Left lung (tissue), 10 donors: Measurements from ENCODE around the gene CBX7. TPM values are rescaled to one million over a fixed set of nuclear protein-coding genes. Genes with fewer than 3 reads are reported as not detected.

Experiments
- ATAC-seq: fragments of 200-7000 bp; cut with Tn5 transposase; one replicate; pipeline ENCODE4 v1.9.1; 2020; ENCODE audit warnings: moderate library complexity
- DNase-seq, 4 donors: peaks; one replicate each; pipeline ENCODE4 v3.0.0-alpha.2; 2013 to 2020
- H3K27ac ChIP-seq, 2 donors: fragments of 200-600 bp; sonication (generic) in 1 of 2; one replicate each; pipeline versions ENCODE4 v1.5.0 to v1.8.0; 2020 to 2021
- H3K27me3 ChIP-seq, 2 donors: fragments of 200-600 bp; sonication (generic) in 1 of 2; one replicate each; pipeline versions ENCODE4 v1.5.0 to v1.8.0; 2020 to 2021
- H3K36me3 ChIP-seq, 2 donors: fragments of 200-600 bp; sonication (generic) in 1 of 2; one replicate each; pipeline versions ENCODE4 v1.5.0 to v1.8.0; 2020 to 2021
- H3K4me1 ChIP-seq, 2 donors: fragments of 200-600 bp; one replicate each; pipeline ENCODE4 v1.8.0; 2021
- H3K4me3 ChIP-seq, 2 donors: fragments of 200-600 bp; sonication (generic) in 1 of 2; one replicate each; pipeline versions ENCODE4 v1.5.0 to v1.8.0; 2020 to 2021; ENCODE audit warnings: mild to moderate bottlenecking in 1 of 2
- H3K9me3 ChIP-seq, 2 donors: fragments of 200-600 bp; sonication (generic) in 1 of 2; one replicate each; pipeline versions ENCODE4 v1.5.0 to v1.8.0; 2020 to 2021
- intact Hi-C, 2 donors: fragments of 100-400 bp; cut with DNase I; formaldehyde crosslinking; loops; one replicate each; pipeline versions ENCODE4 v1.11.2 to v1.14.2; 2022
- polyA plus RNA-seq, 6 donors: library from polyadenylated mRNA; unstranded; fragments of 120-200 nt; gene quantifications; one replicate each; pipeline ENCODE4 v1.2.1, GENCODE V29; 2013; ENCODE audit not compliant: insufficient read length in 6 of 6
- total RNA-seq, 2 donors: library from RNA; stranded (reverse); fragmentation: NEBNext Ultra II Directional; extraction: Animal tissue kit (Norgen Biotek cat#: 25700); gene quantifications; one replicate each; pipeline ENCODE4 v1.2.1, GENCODE V29; 2021
- TF ChIP-seq, protein P1 (sequence below), 2 donors: fragments of 200-600 bp; sonication (generic) in 1 of 2; IDR thresholded peaks; one replicate each; pipeline versions ENCODE4 v1.5.0 to v1.8.0; 2021; ENCODE audit warnings: antibody characterized with exemption in 2 of 2
- donor health status: DM: no; HTN: yes; CAD: no.
- donor health status: DM: no; HTN: no; CAD: no.

CBX7 gene
- total and polyA plus RNA-seq, 8 donors: 7.4 to 17.7 (median 8.8) TPM

DNA sequence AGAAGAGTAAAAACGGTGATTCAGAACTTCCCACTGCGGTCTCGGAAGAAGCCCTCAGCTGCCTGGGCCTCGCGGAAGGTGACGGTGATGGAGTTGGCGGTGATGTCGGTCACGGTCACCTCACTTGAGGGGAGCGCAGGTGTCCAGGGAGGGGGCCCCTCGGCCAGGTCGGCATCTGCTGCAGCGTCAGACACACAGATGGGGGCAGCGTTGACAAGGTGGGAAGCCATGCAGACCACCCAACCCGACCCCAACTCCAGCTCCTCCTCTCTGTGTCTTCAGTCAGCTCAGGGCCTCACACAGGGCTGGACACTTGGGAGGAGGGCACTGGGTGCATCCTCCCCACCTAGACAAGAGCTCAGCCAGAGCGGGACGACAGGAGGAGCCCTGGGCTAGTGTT, 18.6 kb downstream of the CBX7 start:
- Histone ChIP-seq H3K4me1 (peaks cover 0 to 10% of the 10 kb centered on the region in 2 donors), H3K27ac (no peak overlapping the region), H3K9me3 (no peaks in the 10 kb centered on the region), H3K4me3 (no peak overlapping the region), H3K36me3 (peaks cover 0 to 18% of the 10 kb centered on the region in 2 donors), H3K27me3 (no peaks in the 10 kb centered on the region)
- intact Hi-C loops: no loop called here
- DNase-seq: peak in 2 of 4 donors; percentile 25 to 65
- ATAC-seq: no peak
- TF ChIP-seq, protein P1, sequence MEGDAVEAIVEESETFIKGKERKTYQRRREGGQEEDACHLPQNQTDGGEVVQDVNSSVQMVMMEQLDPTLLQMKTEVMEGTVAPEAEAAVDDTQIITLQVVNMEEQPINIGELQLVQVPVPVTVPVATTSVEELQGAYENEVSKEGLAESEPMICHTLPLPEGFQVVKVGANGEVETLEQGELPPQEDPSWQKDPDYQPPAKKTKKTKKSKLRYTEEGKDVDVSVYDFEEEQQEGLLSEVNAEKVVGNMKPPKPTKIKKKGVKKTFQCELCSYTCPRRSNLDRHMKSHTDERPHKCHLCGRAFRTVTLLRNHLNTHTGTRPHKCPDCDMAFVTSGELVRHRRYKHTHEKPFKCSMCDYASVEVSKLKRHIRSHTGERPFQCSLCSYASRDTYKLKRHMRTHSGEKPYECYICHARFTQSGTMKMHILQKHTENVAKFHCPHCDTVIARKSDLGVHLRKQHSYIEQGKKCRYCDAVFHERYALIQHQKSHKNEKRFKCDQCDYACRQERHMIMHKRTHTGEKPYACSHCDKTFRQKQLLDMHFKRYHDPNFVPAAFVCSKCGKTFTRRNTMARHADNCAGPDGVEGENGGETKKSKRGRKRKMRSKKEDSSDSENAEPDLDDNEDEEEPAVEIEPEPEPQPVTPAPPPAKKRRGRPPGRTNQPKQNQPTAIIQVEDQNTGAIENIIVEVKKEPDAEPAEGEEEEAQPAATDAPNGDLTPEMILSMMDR (IDR thresholded peaks at IDR 0.05): no peak

DNA sequence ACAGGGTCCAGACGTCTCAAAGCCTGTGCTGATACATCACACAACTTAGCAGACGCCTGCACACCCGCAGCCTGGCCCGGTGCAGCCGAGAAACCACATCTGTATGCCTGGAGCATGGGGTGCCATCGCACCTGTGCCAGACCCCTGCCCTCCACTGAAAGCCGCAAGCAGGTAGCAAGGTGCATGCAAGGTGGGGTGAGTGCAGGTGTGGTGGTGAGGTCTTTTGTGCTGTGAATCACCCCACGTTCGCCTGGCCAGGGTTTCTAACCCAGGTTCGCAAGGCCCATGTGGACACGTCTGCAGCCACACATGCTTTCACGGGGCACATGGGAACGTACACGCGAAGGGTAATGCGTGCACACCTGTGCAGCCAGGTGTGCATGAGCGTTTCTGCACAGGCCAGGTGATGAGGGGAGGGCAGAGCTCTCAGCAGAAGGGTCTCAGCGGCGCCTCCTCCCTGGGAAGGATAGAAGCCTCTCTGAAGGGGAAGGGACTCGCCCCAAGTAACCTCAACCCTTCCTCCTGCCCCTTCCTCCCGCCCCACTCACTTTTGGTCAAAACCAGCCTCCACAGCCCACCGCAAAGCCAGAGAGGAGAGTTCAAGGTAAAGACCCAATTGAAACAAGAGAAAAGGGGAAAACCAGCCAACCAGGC, 19.5 kb downstream of the CBX7 start:
- DNase-seq (peak in 2 of 4 donors; percentile 26 to 53), ATAC-seq (no peak)
- Histone ChIP-seq H3K27ac (no peak overlapping the region), H3K4me3 (no peak overlapping the region), H3K27me3 (no peaks in the 10 kb centered on the region), H3K36me3 (peaks cover 0 to 18% of the 10 kb centered on the region in 2 donors), H3K4me1 (peaks cover 0 to 10% of the 10 kb centered on the region in 2 donors), H3K9me3 (no peaks in the 10 kb centered on the region)
- TF ChIP-seq, protein P1 (IDR thresholded peaks at IDR 0.05): no peak
- intact Hi-C loops: no loop called here

DNA sequence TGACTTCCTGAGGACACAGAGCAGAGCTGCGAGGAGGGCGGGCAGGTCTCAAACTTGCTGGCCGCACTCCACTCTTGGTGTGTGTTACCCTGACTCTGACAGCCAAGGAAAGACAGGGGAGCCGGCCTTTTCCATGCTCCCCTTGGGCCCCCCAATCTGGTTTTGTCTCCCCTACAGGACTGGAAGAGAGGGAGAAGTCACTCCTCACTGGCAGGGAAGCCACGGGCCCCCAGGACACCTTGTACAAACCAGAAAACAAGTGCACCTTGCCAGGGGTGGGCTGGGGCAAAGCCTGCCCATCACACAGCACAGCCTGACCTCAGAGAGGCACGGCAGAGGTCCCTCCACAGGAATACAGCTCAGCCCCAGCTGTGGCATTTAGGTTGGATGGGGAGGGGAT, 20.2 kb downstream of the CBX7 start:
- no peaks in the 10 kb centered on the region for H3K9me3 ChIP-seq
- intact Hi-C loops: no loop called here
- peak in 1 of 4 donors; percentile 54 for DNase-seq
- H3K4me1 ChIP-seq: peaks cover 0 to 10% of the 10 kb centered on the region in 2 donors
- H3K4me3 ChIP-seq: no peak overlapping the region
- H3K27ac ChIP-seq: no peak overlapping the region
- no peaks in the 10 kb centered on the region for H3K27me3 ChIP-seq
- no peak for ATAC-seq
- TF ChIP-seq, protein P1 (IDR thresholded peaks at IDR 0.05): no peak
- H3K36me3 ChIP-seq: peaks cover 0 to 18% of the 10 kb centered on the region in 2 donors

DNA sequence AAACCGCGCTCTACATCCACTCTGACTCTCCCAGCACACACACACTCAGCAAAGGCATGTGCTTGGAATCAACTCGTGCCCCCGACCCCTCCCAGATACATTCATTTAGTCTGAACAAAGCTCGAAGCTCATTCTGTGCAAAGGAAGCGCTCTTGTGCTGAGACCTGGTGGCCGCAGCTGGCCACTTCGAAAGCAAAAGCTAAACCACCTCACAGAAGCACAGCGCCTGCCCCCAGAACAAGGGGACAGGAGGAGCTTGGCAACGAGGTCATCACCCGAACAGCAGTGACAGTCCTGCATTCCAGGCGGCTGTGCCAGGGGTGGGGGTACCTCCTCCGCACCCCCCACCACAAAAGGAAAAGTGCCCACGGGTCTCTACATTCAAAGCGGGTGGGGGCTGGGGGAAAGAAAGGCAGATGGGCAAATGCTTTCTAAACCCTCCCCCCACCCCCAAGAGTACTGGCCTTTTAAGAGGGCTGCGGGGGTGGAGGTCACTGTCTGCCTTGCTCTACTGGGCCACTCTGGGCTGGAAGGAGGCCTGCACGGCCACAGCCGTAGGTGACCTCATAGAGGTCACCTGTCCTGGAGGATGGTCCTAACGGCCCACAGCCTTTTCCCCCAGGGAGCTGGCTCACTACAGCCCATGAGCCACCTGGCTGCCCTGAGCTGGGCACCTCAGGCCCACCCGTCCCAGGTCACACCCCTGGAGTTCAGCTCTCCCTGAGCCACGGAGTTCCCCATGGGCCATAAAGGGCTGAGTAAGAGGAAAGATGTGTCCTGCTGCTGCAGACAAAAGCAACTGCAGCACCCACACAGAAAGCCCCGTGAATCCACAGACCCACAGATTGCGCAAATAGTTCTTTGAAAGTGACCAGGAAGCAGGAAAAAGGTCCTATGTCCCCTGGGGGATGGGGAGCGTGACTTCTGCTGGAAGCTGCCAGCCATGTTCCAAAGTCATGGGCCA, 21.3 kb downstream of the CBX7 start:
- no peaks in the 10 kb centered on the region for H3K9me3 ChIP-seq
- intact Hi-C loops: no loop called here
- no peaks in the 10 kb centered on the region for H3K27me3 ChIP-seq
- TF ChIP-seq, protein P1 (IDR thresholded peaks at IDR 0.05): no peak
- peaks cover 0 to 10% of the 10 kb centered on the region in 2 donors for H3K4me1 ChIP-seq
- no peak overlapping the region for H3K27ac ChIP-seq
- peaks cover 0 to 18% of the 10 kb centered on the region in 2 donors for H3K36me3 ChIP-seq
- ATAC-seq (peak; percentile 43), DNase-seq (peak in 2 of 4 donors; percentile 39 to 54)
- no peak overlapping the region for H3K4me3 ChIP-seq
